Mammary epithelial cell (primary cell): ENCODE data around the gene MED16.
"Not testable (repeated sequence)": the region's sequence is repeated elsewhere in the genome, so short reads cannot be mapped to it uniquely, and the experiment has no call there.

ENCODE experiments used
- EZH2 ChIP-seq: IDR thresholded peaks from 2 replicates; pipeline ENCODE4 v1.6.1; 2012; ENCODE audit warnings: low read length, inconsistent platforms, borderline replicate concordance
- TF ChIP-seq, protein P1 (sequence below), 2 donors: IDR thresholded peaks in 1 of 2; conservative IDR thresholded peaks in 1 of 2; 2 replicates each; pipeline ENCODE4 v1.5.1; 2011 to 2012; ENCODE audit warnings: inconsistent platforms in 2 of 2, low read length in 2 of 2, mild to moderate bottlenecking in 2 of 2, control low read depth in 1 of 2, low read depth in 1 of 2; ENCODE audit not compliant: insufficient read depth in 1 of 2; ENCODE audit errors: extremely low read depth in 1 of 2

DNA sequence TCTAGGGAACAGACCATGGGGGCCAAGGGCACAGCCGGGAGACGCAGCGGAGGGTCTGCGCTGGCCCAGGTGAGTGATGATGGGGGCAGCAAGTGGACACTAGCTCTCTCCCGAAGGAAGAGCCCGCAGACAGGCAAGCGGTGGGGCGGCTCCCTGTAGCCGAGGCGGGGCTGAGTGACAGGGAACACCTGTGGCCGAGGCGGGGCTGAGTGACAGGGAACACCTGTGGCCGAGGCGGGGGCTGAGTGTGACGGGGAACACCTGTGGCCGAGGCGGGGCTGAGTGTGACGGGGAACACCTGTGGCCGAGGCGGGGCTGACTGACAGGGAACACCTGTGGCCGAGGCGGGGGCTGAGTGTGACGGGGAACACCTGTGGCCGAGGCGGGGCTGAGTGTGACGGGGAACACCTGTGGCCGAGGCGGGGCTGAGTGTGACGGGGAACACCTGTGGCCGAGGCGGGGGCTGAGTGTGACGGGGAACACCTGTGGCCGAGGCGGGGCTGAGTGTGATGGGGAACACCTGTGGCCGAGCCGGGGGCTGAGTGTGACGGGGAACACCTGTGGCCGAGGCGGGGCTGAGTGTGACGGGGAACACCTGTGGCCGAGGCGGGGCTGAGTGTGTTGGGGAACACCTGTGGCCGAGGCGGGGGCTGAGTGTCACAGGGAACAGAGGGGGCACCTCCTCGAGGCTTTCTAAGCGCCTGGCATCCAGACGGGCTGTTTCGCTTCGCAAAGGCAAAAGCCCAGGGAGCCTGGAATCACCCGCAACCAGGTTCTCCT lies 1.4 kb downstream of the MED16 start:
- TF ChIP-seq, protein P1, sequence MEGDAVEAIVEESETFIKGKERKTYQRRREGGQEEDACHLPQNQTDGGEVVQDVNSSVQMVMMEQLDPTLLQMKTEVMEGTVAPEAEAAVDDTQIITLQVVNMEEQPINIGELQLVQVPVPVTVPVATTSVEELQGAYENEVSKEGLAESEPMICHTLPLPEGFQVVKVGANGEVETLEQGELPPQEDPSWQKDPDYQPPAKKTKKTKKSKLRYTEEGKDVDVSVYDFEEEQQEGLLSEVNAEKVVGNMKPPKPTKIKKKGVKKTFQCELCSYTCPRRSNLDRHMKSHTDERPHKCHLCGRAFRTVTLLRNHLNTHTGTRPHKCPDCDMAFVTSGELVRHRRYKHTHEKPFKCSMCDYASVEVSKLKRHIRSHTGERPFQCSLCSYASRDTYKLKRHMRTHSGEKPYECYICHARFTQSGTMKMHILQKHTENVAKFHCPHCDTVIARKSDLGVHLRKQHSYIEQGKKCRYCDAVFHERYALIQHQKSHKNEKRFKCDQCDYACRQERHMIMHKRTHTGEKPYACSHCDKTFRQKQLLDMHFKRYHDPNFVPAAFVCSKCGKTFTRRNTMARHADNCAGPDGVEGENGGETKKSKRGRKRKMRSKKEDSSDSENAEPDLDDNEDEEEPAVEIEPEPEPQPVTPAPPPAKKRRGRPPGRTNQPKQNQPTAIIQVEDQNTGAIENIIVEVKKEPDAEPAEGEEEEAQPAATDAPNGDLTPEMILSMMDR (conservative IDR thresholded peaks at IDR 0.05 in 1 of 2, IDR thresholded peaks at IDR 0.05 in 1 of 2; ENCODE audit: extremely low read depth in 1 of 2, insufficient read depth in 1 of 2, low read depth in 1 of 2, low read length in 2 of 2), result not testable (repeated sequence)
- TF ChIP-seq EZH2, result not testable (repeated sequence)
